Measurements from ENCODE around the gene SEC23B.
"Not testable (repeated sequence)": the region's sequence is repeated elsewhere in the genome, so short reads cannot be mapped to it uniquely, and the experiment has no call there.

The SEC23B gene

DNA sequence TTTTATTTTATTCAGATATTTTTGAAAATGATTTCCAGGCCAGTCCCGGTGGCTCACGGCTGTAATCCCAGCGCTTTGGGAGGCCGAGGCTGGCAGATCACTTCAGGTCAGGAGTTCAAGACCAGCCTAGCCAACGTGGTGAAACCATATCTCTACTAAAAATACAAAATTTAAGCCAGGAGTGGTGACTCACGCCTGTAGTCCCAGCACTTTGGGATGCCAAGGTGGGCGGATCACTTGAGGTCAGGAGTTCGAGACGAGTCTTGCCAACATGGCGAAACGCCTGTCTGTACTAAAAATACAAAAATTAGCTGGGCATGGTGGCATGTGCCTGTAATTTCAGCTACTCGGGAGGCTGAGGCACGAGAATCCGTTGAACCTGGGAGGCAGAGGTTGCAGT is 19.0 kb downstream of the SEC23B start:
- DNase-seq, result not testable (repeated sequence)

DNA sequence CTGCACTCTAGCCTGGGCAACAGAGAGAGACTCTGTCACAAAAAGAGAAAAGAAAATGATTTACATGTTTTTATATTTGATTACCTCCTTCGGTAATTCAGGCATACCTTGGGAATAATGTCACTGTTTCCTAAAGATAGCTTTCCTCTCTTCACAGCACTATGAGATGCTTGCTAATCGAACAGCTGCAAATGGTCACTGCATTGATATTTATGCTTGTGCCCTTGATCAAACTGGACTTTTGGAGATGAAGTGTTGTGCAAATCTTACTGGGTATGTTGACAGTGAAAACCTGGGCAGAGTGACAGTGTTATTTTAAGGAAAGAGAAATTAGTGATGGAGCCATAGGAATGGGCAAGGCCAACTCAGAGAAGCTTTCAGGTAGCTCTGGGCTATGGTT is 19.6 kb downstream of the SEC23B start:
- DNase-seq, result no peak

DNA sequence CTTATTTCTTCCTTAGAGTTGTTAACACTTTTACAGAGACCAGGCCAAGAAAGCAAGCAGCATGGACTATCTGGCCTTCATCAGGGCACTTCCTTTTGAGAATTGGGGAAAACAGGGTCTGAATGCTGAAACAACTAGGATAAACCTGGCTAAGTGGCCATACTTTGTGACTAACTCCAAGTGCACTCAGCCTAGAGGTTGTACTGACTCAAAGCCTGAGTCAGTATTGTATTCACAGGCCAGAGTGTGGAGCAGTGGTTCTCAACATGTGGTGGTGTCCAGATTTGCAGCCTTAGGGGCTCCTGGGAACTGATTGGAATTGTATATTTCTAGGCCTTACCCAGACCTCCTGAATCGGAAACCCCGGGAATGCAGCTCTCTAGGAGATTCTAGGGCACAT is 20.1 kb downstream of the SEC23B start:
- no peak for DNase-seq

DNA sequence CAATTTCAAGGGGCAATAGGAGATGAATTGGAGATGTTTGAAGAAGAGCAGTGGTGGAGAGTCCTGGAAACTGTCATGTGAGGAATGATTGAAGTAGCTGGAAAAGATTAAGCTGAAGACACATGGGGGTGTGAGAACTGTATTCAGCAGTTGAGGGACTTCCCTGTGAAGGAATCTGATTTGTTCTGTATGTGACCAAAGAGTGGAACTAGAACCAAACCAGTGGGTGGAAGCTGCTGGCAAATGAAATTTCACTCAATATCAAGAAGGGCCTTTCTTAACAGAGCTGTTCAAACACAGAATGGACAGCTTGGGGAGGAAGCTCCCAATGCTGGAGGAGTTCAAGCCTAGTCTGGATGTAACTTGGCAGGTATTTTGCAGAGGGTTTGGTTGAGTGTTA is 21.3 kb downstream of the SEC23B start:
- DNase-seq, result no peak

DNA sequence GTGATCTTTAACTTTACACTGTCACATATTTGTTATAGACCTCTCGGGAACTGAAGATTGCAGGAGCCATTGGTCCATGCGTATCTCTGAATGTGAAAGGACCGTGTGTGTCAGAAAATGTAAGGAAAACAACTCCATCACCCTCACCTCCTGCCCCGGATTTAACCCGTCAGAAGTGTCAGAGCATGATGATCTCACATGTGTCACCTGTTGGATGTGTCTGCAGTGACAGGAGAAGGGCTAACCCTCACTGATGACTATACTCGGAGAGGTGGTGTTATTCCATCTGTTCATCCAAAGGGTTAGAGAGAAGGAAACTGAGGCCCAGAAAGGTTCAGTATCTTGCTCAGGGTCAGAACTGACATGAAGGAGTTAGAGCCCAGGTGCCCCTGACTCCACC is 24.9 kb downstream of the SEC23B start:
- DNase-seq, result no peak

DNA sequence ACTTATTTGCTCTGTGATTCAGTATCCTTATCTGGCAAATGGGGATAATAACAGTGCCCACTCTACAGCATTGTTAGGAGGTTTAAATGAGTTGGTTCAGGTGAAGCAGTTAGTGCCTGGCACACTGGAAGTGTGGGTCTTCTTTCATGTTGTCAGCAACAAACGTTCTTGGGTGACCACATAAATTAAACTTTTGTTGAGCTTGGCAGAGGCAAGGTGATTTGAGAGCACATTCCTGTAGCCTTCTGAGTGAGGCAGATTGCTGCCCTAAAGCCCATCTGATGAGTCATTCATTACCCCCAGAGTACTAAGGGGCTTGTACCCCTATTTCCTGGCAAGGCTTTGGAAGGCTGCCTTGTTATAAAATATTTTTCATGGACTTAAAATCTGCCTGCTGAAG is 25.8 kb downstream of the SEC23B start:
- no peak for DNase-seq

DNA sequence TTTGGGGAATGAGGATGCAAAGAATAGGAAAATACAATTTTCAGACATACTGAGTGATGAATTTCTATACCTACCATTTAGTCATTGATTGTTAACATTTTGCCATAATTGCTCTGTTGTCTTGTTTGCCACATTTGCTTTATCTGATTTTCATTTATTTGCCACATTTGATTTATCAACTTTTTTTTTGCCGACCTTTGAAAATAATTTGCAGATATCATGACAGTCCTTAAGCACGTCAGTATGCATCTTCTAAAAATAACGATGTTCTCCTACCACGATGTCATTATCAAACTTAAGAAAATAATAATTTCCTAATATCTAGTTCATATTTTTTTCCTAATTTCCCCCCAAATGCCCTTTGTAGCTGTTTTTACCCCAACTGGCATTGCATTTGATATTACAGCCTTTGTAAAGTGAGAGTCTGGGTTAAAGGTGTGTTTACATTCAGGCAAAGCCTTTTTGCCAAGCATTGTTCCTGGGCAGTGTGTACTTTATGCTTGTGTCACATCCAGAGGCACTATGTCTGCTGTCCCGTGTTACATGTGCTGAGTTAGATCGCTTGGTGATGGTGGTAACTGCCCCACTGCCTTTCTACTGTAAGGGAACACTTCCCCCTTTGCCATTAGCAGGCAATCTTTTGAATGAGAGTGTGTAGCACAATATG is 26.4 kb downstream of the SEC23B start:
- DNase-seq, result no peak

DNA sequence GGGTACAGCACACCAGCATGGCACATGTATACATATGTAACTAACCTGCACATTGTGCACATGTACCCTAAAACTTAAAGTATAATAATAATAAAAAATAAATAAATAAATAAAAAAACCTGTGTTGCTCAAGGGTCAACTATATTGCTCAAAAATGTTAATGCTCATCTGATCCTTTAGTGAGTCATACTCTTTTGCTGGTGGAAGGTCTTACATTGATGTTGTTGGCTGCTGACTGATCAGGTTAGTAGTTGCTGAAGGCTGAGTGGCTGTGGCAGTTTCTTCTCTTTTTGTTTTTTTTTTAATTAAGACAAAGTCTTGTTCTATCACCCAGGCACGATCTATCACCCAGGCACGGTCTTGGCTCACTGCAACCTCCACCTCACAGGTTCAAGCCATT is 29.9 kb downstream of the SEC23B start:
- no peak for DNase-seq

DNA sequence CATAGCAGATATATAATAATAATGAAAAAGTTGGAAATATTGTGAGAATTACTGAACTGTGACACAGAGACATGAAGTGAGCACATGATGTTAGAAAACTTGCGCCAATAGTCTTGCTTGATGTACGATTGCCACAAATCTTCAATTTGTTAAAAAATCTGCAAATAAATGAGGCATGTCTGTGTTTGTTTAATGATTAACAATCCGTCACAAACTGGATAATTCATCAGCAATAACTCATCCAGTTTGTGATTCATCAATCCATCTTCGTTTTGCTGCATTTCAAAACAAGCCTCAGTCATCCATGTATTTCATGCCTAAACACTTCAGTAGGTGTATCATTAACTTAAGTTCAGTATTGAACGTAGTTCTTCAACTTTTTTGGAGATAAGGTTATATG is 34.0 kb downstream of the SEC23B start:
- no peak for DNase-seq

DNA sequence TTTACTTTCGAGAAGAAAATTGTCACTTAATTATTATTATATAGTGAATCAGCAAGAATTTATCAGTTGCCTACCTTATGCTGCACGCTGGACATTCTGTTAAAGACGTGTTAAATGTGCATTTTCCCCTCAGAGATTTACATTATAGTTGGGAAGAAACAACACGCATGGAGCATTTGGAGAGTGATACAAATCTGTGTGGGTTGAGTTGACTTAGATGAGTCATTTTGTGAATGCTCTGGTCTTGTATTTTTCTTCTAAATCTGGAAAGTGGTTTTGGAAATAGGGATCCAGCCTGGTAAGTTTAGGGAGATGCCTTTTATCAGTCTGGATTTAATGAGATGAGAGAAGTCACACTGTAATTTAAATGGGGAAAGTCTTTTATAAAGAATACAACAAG is 35.5 kb downstream of the SEC23B start:
- DNase-seq, result no peak

DNA sequence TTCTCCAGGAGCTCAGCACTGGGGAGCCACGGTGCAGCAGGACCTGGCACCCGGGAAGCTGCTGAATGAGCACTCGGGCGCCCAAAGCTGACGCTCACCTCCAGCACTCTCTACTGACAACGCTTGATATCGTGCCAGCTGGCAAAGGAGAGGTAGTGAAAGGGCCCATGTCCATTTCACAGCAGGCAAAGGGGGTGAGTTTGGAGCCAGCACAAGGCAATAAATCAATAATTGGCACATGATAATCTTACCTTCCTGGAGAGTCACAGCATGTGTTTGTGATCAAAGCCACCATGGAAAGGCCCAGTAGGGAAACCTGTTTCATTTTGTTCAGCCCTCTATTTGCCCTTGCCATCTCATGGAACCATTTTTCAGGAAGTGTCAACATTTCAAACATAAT is 36.2 kb downstream of the SEC23B start:
- DNase-seq, result no peak

DNA sequence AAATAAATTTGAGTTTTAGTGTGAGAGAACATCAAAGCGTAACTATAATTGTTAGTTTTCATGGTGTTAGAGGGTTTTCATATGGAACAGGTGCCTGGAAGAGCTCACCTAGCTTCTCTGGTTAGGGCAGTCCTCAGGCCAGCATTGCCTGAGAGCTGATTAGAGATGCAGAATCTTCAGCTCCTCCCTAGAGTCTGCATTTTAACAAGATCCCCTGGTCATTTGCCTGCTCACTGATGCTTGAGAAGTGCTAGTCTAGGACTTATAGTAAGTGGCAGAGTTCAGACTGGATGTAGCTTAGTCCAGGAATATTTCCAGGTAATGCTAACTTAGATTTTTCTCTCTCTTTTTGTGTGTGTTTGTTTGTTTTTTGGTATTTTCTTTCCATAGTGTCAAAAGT is 37.8 kb downstream of the SEC23B start:
- DNase-seq, result no peak

DNA sequence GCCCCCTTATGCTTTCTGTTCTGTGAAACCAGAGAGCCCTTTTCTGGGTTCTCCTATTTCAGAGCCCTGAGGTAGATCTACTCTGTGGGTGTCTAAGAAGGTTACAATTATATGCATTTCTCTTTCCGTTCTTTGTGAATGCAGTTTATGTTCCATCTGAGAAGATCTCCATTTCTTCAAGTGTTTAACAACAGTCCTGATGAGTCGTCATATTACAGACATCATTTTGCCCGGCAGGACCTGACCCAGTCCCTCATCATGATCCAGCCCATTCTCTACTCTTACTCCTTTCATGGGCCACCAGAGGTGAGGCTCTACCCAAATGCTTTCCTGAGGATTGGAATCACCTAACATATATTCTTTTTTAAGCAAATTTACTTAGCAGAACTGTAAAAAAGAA is 40.7 kb downstream of the SEC23B start:
- no peak for DNase-seq

DNA sequence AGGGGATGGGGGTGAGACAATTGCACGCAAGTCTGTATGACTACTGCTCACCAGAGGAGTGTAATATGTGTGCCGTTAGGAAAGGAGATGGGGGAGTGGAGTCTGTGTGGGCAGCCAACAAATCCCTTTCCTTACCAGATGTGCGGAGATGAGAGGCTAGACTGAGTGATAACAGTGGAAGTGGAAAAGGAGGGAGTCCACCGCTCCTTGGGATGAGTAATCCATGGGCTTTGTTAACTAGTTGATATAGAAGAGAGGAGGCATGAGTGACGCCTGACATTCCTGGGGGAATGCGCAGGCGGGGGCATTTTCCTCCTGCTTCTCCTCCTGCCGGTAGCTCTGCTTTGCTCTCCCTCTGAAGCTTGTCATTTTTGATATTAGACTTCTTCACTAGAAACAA is 46.0 kb downstream of the SEC23B start:
- no peak for DNase-seq

DNA sequence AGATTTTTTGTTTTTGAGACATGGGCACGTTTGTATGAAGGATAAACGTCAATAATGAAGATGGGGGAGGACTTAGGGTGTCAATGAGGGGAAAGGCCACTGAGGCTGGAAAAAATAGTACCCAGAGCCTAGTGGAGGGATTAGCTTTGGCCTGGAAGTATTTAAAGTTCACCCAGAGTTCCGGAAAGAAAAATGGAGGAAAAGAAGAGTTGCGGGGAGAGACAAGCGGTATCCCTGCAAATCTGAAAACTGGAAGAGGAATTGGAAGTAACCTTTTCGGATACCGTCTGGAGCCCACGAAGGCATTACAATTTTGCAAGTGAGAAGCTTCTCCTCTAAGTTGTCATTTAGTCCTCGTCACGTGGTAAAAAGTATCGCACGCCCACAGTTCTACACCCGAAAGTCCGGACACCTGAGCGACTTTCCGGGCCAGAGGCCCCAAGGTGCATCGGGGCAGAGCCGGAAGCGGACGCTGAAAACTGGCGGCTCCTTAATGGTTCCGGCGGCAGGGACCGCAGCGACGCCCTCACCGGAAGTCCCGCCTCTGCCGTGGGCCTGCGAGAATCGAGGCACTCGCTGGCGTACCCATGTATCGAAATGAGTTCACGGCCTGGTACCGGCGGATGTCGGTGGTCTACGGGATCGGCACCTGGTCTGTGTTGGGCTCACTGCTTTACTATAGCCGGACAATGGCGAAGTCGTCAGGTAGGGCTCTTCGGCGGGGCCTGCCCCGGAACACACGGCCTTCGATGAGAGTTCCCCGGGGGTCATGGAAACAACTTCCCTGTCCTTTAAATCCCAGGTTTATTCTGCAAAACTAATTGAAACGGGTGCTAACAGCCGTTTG is 59.4 kb downstream of the SEC23B start, which contains the start of gene SMIM26:
Gene SMIM26 (plus strand): TSS at position 541 of the 847 bp plus-strand sequence. CDS start 47 bp downstream, at position 588.
- peak; percentile 88 for DNase-seq

DNA sequence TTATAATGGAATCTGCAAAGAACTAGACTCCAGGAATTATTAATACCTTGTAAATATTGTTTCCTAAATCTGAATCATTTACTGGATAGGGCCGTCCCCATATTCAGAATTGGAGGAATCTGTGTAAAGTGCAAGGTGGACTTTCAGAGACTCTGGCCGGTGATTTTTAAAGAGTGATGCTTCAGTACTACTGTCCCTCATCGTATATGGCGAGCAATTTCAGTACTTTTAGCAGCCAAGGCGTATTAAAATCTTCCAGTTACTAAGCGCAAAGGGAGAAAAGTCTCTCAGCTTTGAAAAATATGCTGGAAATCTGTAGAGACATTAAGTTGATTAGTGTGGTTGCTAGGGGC is 60.0 kb downstream of the SEC23B start:
- DNase-seq, result no peak

DNA sequence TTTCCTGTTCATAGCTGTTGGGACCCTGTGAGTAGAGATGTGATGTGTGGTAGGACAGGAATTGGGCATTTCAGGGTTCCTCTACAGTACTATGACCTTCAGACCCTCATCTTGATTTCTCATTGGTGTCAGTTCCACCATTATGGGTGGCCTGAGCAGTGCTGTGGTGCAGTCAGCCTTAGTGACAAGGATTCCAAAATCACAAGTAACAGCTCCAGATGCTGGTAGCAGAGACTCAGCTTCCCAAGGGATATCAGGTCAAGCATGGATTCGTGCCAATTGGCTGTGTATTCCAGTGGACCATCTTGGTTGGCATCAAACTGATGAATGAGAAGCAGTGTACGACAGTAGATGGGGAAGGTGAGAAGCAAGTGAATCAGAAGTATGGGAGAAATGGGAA is 63.3 kb downstream of the SEC23B start:
- no peak for DNase-seq

DNA sequence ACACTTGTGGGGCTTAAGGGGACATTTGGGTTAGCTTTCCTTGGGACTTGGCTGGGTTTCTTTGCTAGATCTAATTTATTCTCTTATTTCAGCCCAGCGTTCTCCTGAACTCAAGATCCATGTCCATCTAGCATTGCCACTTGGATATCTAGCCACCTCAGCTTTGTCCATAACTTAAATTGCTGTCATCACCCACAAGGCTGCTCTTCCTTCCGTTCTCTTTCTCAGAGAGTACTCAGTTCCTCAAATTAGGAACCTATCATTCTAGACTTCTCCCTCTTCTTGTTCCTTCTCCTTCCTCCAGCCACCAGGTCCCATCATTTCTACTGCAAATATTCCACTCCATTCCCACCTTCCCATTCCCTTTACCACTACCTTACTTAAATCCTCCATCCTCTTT is 63.8 kb downstream of the SEC23B start:
- no peak for DNase-seq

DNA sequence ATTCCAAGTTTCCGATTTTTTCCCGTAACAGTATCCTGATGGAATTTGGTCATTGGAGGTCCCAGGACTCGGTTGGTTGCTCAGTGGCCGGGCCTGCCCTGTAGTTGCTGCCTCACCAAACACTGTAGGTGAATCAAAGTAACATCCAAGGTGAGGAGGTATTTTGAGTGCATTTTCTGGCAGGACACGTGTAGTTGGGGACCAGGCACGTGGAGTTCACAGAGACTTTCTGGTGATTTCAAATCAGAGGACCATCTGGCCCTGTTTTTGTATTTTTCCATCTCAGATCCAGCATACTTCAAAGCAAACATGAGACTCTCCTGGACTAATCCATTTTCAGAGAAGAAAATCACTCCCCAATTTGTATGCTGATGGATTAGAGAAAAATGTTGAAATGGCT is 70.2 kb downstream of the SEC23B start:
- no peak for DNase-seq

DNA sequence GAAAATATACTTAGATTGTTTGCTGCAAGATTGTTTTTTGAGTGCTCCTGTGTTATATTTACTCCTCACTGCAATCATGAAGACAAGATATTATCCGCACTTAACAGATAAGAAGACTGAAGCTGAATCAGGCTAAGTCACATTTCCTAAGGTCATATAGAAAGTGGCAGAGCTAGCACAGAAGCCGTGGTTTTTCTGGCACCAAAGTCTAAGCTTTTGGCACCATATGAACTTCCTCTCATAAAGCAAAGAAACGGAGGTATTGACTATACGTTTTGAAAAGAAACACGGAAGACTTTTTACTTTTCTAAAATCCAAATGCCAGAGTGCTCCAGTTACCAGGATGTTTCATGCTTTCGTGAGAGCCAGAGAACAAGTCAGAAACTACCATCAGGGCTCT is 70.8 kb downstream of the SEC23B start:
- no peak for DNase-seq

DNA sequence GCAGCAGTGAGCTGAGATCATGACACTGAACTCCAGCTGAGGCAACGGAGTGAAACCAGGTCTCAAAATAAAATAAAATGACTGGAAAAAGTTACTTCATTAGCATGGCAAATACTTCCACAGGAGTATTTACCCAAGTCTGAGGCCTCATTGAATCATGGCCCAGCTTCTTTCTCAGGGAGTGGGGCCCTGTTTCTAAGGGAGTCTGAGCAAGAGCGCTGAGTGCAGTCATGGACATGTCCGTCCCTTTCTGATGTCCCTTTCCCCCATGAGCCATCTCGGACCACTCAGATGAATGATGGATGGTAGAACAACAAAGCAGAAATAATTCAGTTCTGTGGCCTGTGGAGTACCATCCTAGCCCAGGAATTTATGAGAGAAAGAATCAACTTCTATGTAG is 72.3 kb downstream of the SEC23B start:
- DNase-seq, result no peak

DNA sequence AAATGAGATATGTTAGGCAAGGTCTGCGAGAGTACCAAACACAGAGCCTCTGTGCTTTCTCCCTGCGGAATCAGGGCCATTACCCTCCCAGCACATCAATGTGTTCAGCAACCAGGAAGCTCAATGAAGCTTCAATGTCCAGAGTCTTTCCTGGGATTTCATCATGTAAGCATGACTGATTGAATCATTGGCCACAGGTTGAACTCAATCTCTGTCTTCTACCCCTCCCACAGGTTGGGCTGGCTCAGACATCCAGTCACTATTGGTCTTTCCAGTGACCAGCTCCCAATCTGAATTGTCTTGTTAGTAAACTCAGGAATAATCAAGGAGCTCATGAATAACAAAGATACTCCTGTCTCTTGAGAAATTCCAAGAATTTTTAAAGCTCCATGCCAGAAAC is 77.4 kb downstream of the SEC23B start:
- peak; percentile 84 for DNase-seq

DNA sequence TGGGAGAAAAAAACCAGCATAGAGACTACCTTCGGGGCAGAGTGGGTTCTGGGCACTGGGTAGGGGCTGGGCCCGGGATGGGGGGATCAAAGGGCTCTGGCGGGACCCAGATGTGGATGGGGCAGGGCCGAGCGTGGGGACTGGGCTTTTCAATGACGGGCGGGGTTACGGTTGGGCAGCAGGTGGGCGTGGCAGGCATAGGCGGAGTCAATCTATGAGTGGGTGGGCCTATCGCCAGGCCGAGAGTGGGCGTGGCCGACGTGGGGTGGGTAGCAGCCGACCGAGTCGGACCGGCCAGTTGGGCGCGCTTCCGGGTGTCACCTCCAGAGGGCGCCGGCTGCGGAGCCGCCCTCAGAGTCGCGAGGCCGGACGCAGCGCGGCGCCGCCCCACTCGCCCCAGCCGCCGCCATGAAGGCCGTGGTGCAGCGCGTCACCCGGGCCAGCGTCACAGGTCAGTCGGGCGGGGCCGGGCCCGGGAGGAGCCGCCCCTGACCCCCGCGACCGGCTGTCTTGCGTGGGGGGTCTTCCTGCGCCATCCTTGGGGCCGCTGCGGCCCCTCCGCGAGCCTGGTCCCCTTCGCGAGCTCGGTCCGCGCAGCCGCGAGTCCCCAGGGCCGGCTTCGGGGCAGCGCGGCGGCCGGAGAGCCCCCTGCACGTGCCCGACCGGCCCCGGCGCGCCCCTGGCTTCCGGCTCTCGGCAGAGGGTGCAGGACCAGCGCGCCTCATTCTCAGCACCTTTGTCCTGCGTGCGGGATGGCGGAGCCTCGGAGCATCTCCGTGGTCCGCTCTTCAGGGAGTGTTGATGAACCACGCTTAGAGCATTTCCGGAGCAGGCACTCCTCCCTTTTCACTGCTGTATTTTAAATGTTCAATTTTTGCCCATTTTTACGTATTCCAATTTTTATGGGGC is 80.2 kb downstream of the SEC23B start, which contains the start of gene DTD1:
Gene DTD1 (plus strand): TSS at position 390 of the 909 bp plus-strand sequence. CDS start 19 bp downstream, at position 409.
- DNase-seq, result peak; percentile 89

Data from fibroblast of skin of scalp (primary cell).